Tibial nerve (tissue), 4 donors: ENCODE data around the gene SERINC3. TPM values are rescaled to one million over a fixed set of nuclear protein-coding genes. Genes with fewer than 3 reads are reported as not detected.

Experiments used
- DNase-seq, 2 donors: peaks; one replicate each; pipeline ENCODE4 v3.0.0-alpha.2; 2019; ENCODE audit warnings: low spot score in 2 of 2
- H3K27ac ChIP-seq, 4 donors: fragments of 200-600 bp; sonication (generic) in 3 of 4; one replicate each; pipeline ENCODE4 v1.5.1; 2017 to 2019; ENCODE audit warnings: mild to moderate bottlenecking in 1 of 4
- H3K27me3 ChIP-seq, 2 donors: fragments of 200-600 bp; sonication (generic) in 1 of 2; one replicate each; pipeline versions ENCODE4 v1.5.1 to v1.6.0; 2017 to 2019
- H3K36me3 ChIP-seq, 3 donors: fragments of 200-600 bp; sonication (generic); one replicate each; pipeline ENCODE4 v1.5.1; 2018 to 2019
- H3K4me1 ChIP-seq, 4 donors: fragments of 200-600 bp; sonication (generic) in 3 of 4; one replicate each; pipeline ENCODE4 v1.5.1; 2017 to 2019
- H3K4me3 ChIP-seq, 4 donors: fragments of 200-600 bp; sonication (generic) in 3 of 4; one replicate each; pipeline ENCODE4 v1.5.1; 2017 to 2019; ENCODE audit warnings: mild to moderate bottlenecking in 1 of 4, moderate library complexity in 1 of 4
- H3K9me3 ChIP-seq, 4 donors: fragments of 200-600 bp; sonication (generic) in 3 of 4; one replicate each; pipeline ENCODE4 v1.5.1; 2017 to 2019
- EP300 ChIP-seq, 2 donors: sonication (generic); formaldehyde crosslinking; IDR thresholded peaks; one replicate each; pipeline ENCODE4 v1.6.1; 2017; ENCODE audit warnings: antibody characterized with exemption in 2 of 2, mild to moderate bottlenecking in 1 of 2
- POLR2A ChIP-seq, 2 donors: fragments of 450-650 bp; IDR thresholded peaks; one replicate each; pipeline ENCODE4 v1.6.1; 2017; ENCODE audit warnings: antibody characterized with exemption in 2 of 2, mild to moderate bottlenecking in 2 of 2, moderate library complexity in 2 of 2
- WGBS, 2 donors: methylation state at CpG; one replicate each; pipeline ENCODE4 v1.1.5; 2018; 5-methylcytosine and 5-hydroxymethylcytosine counted together
- total RNA-seq, 4 donors: library from RNA; depleted of rRNA; stranded (reverse); fragments of >200 nt; gene quantifications; one replicate each; pipeline ENCODE4 v1.1.0, GENCODE V29; 2016
- TF ChIP-seq, protein P1 (sequence below), 5 experiments: fragments of 200-600 bp in 3 of 5; fragments of 450-650 bp in 2 of 5; sonication (generic) in 3 of 5; IDR thresholded peaks; one replicate each; pipeline ENCODE4 v1.5.1; 2016 to 2019; ENCODE audit warnings: antibody characterized with exemption in 5 of 5, mild to moderate bottlenecking in 3 of 5, moderate library complexity in 2 of 5

The SERINC3 gene
- total RNA-seq, 4 donors from 2014 or later: 59.7 to 97.5 (median 86.7) TPM

DNA sequence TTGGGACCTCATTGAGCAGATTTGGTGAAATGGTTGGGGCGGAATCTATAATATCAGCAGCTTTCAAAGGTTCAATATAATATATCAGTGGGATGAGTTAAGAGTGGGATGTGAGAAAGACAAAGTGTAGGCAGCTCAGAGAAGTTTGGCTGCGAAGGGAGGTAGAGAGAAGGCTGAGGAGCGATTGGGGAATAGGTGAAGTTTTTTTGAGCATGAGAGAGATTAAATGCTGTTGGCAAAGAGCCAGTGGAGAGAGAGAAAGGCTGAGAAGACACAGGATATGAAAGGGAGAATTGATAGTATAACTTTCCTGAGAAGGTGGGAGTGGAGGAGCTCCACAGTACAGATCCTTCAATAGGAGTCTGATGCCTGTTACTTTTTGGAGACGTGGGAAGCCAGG lies 12.1 kb upstream of the SERINC3 start:
- TF ChIP-seq, protein P1, sequence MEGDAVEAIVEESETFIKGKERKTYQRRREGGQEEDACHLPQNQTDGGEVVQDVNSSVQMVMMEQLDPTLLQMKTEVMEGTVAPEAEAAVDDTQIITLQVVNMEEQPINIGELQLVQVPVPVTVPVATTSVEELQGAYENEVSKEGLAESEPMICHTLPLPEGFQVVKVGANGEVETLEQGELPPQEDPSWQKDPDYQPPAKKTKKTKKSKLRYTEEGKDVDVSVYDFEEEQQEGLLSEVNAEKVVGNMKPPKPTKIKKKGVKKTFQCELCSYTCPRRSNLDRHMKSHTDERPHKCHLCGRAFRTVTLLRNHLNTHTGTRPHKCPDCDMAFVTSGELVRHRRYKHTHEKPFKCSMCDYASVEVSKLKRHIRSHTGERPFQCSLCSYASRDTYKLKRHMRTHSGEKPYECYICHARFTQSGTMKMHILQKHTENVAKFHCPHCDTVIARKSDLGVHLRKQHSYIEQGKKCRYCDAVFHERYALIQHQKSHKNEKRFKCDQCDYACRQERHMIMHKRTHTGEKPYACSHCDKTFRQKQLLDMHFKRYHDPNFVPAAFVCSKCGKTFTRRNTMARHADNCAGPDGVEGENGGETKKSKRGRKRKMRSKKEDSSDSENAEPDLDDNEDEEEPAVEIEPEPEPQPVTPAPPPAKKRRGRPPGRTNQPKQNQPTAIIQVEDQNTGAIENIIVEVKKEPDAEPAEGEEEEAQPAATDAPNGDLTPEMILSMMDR (IDR thresholded peaks at IDR 0.05): no peak
- TF ChIP-seq POLR2A (IDR thresholded peaks at IDR 0.05): no peak
- no peak for TF ChIP-seq EP300 (IDR thresholded peaks at IDR 0.05)
- no peak overlapping the region for H3K4me3 ChIP-seq
- no peak for DNase-seq
- H3K27me3 ChIP-seq: no peaks in the 10 kb centered on the region
- no peaks in the 10 kb centered on the region for H3K9me3 ChIP-seq
- peaks cover 0 to 22% (median 4%) of the 10 kb centered on the region in 4 donors for H3K4me1 ChIP-seq
- no peaks in the 10 kb centered on the region for H3K36me3 ChIP-seq
- H3K27ac ChIP-seq: no peak overlapping the region
- 76 to 77% methylated on average over 4 of the region's 4 CpGs for WGBS, 2 donors

DNA sequence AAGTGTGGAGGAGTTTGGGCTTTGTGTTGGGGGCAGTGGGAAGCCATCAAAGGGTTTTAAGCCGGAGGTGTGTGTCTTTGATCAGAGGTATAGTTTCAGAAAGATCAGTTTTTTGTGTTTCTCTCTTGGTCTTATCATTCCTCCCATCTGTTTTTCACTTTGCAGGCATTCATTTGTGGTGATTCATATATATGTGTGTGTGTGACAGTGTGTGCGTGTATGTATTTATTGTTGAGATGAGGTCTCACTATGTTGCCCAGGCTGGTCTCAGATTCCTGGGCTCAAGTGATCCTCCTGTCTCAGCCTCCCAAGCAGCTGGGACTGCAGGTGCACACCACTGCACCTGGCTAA lies 11.1 kb upstream of the SERINC3 start:
- H3K4me1 ChIP-seq: peaks cover 0 to 22% (median 4%) of the 10 kb centered on the region in 4 donors
- 79 to 93% methylated on average over 2 of the region's 2 CpGs for WGBS, 2 donors
- no peaks in the 10 kb centered on the region for H3K9me3 ChIP-seq
- H3K36me3 ChIP-seq: no peaks in the 10 kb centered on the region
- peak overlapping the region in 1 of 4 donors; percentile 88 for H3K27ac ChIP-seq
- H3K4me3 ChIP-seq: peak overlapping the region in 1 of 4 donors; percentile 85
- DNase-seq: no peak
- TF ChIP-seq POLR2A (IDR thresholded peaks at IDR 0.05) (no peak), EP300 (IDR thresholded peaks at IDR 0.05) (no peak)
- TF ChIP-seq, protein P1 (IDR thresholded peaks at IDR 0.05): no peak
- H3K27me3 ChIP-seq: no peaks in the 10 kb centered on the region

DNA sequence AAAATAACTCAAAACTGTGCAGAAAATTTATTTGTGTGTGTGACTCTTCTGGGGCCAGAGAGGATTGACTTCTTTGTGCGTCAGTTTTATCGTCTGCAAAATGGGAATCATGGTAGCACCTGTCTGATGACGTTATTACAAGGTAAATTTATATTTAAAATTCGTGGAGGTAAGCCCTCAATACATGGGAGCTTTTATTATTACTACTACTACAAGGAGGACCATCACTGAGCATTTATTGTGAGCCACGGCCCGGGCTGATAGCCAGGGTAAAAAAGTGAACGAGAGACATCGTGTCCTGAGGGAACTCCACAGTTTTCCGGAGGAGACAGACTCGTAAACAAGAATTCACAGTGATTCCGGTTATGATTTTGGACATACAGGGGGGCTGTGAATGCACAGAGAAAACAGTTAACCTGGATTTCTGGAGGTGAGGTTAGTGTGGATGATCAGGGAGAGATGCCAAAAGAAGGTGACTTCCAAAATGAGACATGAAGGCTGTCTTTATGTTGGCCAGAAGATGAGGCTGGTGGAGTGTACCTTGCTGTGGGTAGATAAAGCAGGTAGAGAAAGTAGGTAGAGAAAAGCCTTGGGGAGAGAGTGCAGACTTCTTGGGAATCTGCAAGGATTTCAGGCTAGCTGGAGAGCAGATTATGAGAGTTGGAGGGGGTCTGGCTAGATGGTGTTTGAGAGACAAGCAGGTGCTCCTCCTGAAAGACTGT lies 10.6 kb upstream of the SERINC3 start:
- peak in 1 of 2 donors; percentile 43 for DNase-seq
- no peak for TF ChIP-seq EP300 (IDR thresholded peaks at IDR 0.05)
- TF ChIP-seq POLR2A (IDR thresholded peaks at IDR 0.05): no peak
- TF ChIP-seq, protein P1 (IDR thresholded peaks at IDR 0.05): no peak
- Histone ChIP-seq H3K36me3 (no peaks in the 10 kb centered on the region), H3K9me3 (no peaks in the 10 kb centered on the region), H3K4me3 (peak overlapping the region; percentile 50 to 96 (median 77)), H3K4me1 (peaks cover 0 to 22% (median 4%) of the 10 kb centered on the region in 4 donors), H3K27ac (peak overlapping the region; percentile 23 to 88 (median 79)), H3K27me3 (no peaks in the 10 kb centered on the region)
- 9 to 12% methylated on average over 11 of the region's 11 CpGs for WGBS, 2 donors

DNA sequence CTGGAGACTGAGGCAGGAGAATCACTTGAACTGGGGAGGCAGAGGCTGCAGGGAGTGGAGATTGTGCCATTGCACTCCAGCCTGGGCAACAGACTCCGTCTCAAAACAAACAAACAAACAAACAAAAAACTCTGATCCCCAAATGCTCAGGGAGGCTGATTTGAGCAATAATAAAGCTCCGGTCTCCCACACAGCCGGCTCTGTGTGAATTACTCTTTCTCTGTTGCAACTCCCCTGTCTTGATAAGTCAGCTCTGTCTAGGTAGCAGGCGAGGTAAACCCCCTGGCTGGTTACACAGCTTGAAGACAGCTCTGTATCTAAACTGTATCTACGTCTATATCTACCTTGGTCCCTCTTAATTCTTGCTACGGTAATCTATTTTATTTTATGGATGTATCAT lies 6.4 kb upstream of the SERINC3 start:
- no peak for DNase-seq
- Histone ChIP-seq H3K27me3 (no peaks in the 10 kb centered on the region), H3K36me3 (no peaks in the 10 kb centered on the region), H3K4me1 (peaks cover 0 to 18% (median 4%) of the 10 kb centered on the region in 4 donors), H3K27ac (no peak overlapping the region), H3K9me3 (no peaks in the 10 kb centered on the region), H3K4me3 (no peak overlapping the region)
- TF ChIP-seq EP300 (IDR thresholded peaks at IDR 0.05) (no peak), POLR2A (IDR thresholded peaks at IDR 0.05) (no peak)
- TF ChIP-seq, protein P1 (IDR thresholded peaks at IDR 0.05): no peak
- WGBS, 2 donors: 70 to 73% methylated on average over 6 of the region's 6 CpGs

DNA sequence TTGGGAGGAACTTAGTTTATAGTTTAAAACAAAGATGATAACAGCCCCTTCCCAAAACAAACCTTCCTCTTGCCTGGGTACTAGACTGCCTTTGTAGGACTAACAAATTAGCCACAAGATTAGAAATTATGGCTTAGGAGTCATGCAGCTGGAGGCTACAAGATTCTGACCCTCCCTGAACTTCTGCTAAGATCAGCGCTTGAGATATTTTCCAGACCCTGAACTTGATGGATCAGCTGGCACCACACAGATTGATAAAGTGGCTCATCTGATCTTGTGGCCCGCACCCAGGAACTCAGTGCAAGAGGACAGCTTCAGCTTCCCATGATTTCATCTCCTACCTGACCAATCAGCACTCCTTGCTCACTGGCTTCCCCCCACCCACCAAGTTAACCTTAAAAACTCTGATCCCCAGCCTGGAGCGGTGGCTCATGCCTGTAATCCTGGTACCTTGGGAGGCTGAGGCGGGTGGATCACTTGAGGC lies 5.9 kb upstream of the SERINC3 start:
- TF ChIP-seq EP300 (IDR thresholded peaks at IDR 0.05): no peak
- TF ChIP-seq, protein P1 (IDR thresholded peaks at IDR 0.05): no peak
- no peak for TF ChIP-seq POLR2A (IDR thresholded peaks at IDR 0.05)
- 71 to 74% methylated on average over 4 of the region's 4 CpGs for WGBS, 2 donors
- Histone ChIP-seq H3K27me3 (no peaks in the 10 kb centered on the region), H3K4me1 (peaks cover 0 to 16% (median 3%) of the 10 kb centered on the region in 4 donors), H3K9me3 (no peaks in the 10 kb centered on the region), H3K27ac (no peak overlapping the region), H3K4me3 (no peak overlapping the region), H3K36me3 (no peaks in the 10 kb centered on the region)
- no peak for DNase-seq
